Small intestine (tissue), 7 donors: ENCODE data around the gene EFEMP2. TPM values are rescaled to one million over a fixed set of nuclear protein-coding genes. Genes with fewer than 3 reads are reported as not detected.
"Not testable (repeated sequence)": the region's sequence is repeated elsewhere in the genome, so short reads cannot be mapped to it uniquely, and the experiment has no call there.

Experiments used
- DNase-seq, 2 donors: peaks; one replicate each; pipeline versions ENCODE4 v3.0.0 to v3.0.0-alpha.2; 2013
- FAIRE-seq: peaks from 2 replicates; lab custom pipeline; 2012; peaks lifted over from hg19 to GRCh38; lab: Jason Lieb, UNC
- H3K27ac ChIP-seq, 3 donors: one replicate each; pipeline ENCODE4 v1.5.1; 2013; ENCODE audit warnings: low read length in 2 of 3, mild to moderate bottlenecking in 2 of 3, control low read depth in 1 of 3, inconsistent platforms in 1 of 3, low read depth in 1 of 3, moderate library complexity in 1 of 3
- H3K27me3 ChIP-seq, 3 donors: one replicate each; pipeline ENCODE4 v1.6.1; 2013; ENCODE audit warnings: low read length in 3 of 3, inconsistent platforms in 1 of 3; ENCODE audit not compliant: control insufficient read depth in 3 of 3, insufficient read depth in 3 of 3
- H3K36me3 ChIP-seq, 3 donors: one replicate each; pipeline ENCODE4 v1.6.1; 2013; ENCODE audit warnings: low read length in 3 of 3, inconsistent platforms in 1 of 3, low read depth in 1 of 3, mild to moderate bottlenecking in 1 of 3, moderate library complexity in 1 of 3; ENCODE audit not compliant: control insufficient read depth in 3 of 3, insufficient read depth in 2 of 3
- H3K4me1 ChIP-seq, 3 donors: one replicate each; pipeline ENCODE4 v1.6.1; 2013; ENCODE audit warnings: low read length in 2 of 3, inconsistent platforms in 1 of 3, low read depth in 1 of 3, mild to moderate bottlenecking in 1 of 3, moderate library complexity in 1 of 3; ENCODE audit not compliant: control insufficient read depth in 3 of 3, insufficient read depth in 2 of 3
- H3K4me3 ChIP-seq, 3 donors: one replicate each; pipeline ENCODE4 v1.5.1; 2013; ENCODE audit warnings: low read length in 3 of 3, control low read depth in 1 of 3, inconsistent platforms in 1 of 3, low read depth in 1 of 3, mild to moderate bottlenecking in 1 of 3, moderate library complexity in 1 of 3
- H3K9me3 ChIP-seq, 2 donors: one replicate each; pipeline ENCODE4 v1.6.1; 2013; ENCODE audit warnings: low read depth in 1 of 2, low read length in 1 of 2; ENCODE audit not compliant: control insufficient read depth in 2 of 2, insufficient read depth in 1 of 2
- WGBS, 3 donors: extraction: QIAGEN DNeasy Blood & Tissue Kit; methylation state at CpG; one replicate each; pipeline ENCODE4 v1.1.7; 2013; 5-methylcytosine and 5-hydroxymethylcytosine counted together
- polyA plus RNA-seq, 4 donors: library from polyadenylated mRNA; stranded (reverse) in 3 of 4; unstranded in 1 of 4; fragments of 200-250 nt in 3 of 4; fragments of 120-200 nt in 1 of 4; gene quantifications; one replicate each; pipeline versions ENCODE4 v1.2.1 to v1.2.3, GENCODE V29; 2013
- donor health status: healthy with polysubstance abuse.
- donor health status: control.
- donor health status: control.
- donor health status: Bipolar disorder and iron deficiency.
- donor health status: healthy.

EFEMP2 gene
- polyA plus RNA-seq, 4 donors, result 4.7 to 18.0 (median 12.1) TPM

GRCh38 chr11:65848693-65849092 lies 23.9 kb downstream of the EFEMP2 start:
- WGBS, 3 donors, result 63 to 70% (median 67%) methylated on average over 7 of the region's 7 CpGs

GRCh38 chr11:65847746-65848145 lies 24.9 kb downstream of the EFEMP2 start:
- FAIRE-seq (no peak), DNase-seq (no peak)
- H3K27ac ChIP-seq, result no peak overlapping the region
- H3K4me3 ChIP-seq, result no peak overlapping the region
- no peaks in the 10 kb centered on the region for H3K27me3 ChIP-seq
- H3K36me3 ChIP-seq, result peaks cover under 1 to 33% (median 7%) of the 10 kb centered on the region in 3 donors
- 81 to 83% (median 82%) methylated on average over 3 of the region's 3 CpGs for WGBS, 3 donors
- H3K4me1 ChIP-seq, result peaks cover 0 to 46% (median 2%) of the 10 kb centered on the region in 3 donors
- H3K9me3 ChIP-seq, result peaks cover 0 to 9% of the 10 kb centered on the region in 2 donors

More at GRCh38 chr11:65848693-65849092, 23.9 kb downstream of the EFEMP2 start:
- H3K4me3 ChIP-seq, H3K27me3 ChIP-seq, H3K27ac ChIP-seq, H3K9me3 ChIP-seq, DNase-seq, FAIRE-seq: not testable (repeated sequence)
- Histone ChIP-seq H3K36me3 (peaks cover 4 to 42% (median 14%) of the 10 kb centered on the region in 3 donors), H3K4me1 (peaks cover 0 to 53% (median 9%) of the 10 kb centered on the region in 3 donors)

GRCh38 chr11:65844231-65844872 lies 28.2 kb downstream of the EFEMP2 start:
- Histone ChIP-seq H3K4me3 (no peak overlapping the region), H3K36me3 (no peaks in the 10 kb centered on the region), H3K4me1 (peaks cover 0 to 15% (median 0%) of the 10 kb centered on the region in 3 donors), H3K27me3 (no peaks in the 10 kb centered on the region), H3K9me3 (no peaks in the 10 kb centered on the region), H3K27ac (peak overlapping the region; percentile 26 to 47 (median 38))
- 28 to 68% (median 45%) methylated on average over 10 of the region's 10 CpGs for WGBS, 3 donors
- no peak for FAIRE-seq
- peak; percentile 64 to 83 for DNase-seq

GRCh38 chr11:65843811-65844210 lies 28.8 kb downstream of the EFEMP2 start:
- Histone ChIP-seq H3K36me3 (no peaks in the 10 kb centered on the region), H3K4me1 (peaks cover 0 to 12% (median 0%) of the 10 kb centered on the region in 3 donors), H3K9me3 (no peaks in the 10 kb centered on the region), H3K27ac (peak overlapping the region in 2 of 3 donors; percentile 20 to 26), H3K4me3 (no peak overlapping the region), H3K27me3 (no peaks in the 10 kb centered on the region)
- WGBS, 3 donors, result 19 to 69% (median 34%) methylated on average over 3 of the region's 3 CpGs
- DNase-seq, result peak in 1 of 2 donors; percentile 65
- no peak for FAIRE-seq

- DNase-seq (no peak), FAIRE-seq (no peak)
Observed at GRCh38 chr11:65842144-65842543, 30.5 kb downstream of the EFEMP2 start.

GRCh38 chr11:65834202-65834601 lies 38.4 kb downstream of the EFEMP2 start:
- WGBS, 3 donors, result 14 to 44% (median 24%) methylated on average over 6 of the region's 6 CpGs
- peak overlapping the region in 2 of 3 donors; percentile 59 to 61 for H3K4me3 ChIP-seq
- no peak for FAIRE-seq

More at GRCh38 chr11:65842144-65842543, 30.5 kb downstream of the EFEMP2 start:
- H3K27ac ChIP-seq, result no peak overlapping the region
- WGBS, 3 donors, result 67 to 89% (median 71%) methylated on average over 4 of the region's 4 CpGs
- no peaks in the 10 kb centered on the region for H3K9me3 ChIP-seq
- H3K4me3 ChIP-seq, result no peak overlapping the region
- peaks cover 0 to 12% (median 0%) of the 10 kb centered on the region in 3 donors for H3K4me1 ChIP-seq
- no peaks in the 10 kb centered on the region for H3K27me3 ChIP-seq
- no peaks in the 10 kb centered on the region for H3K36me3 ChIP-seq

GRCh38 chr11:65833297-65834030 lies 39.1 kb downstream of the EFEMP2 start, which contains the start of gene SNX32:
TSS of gene SNX32 (plus strand) at chr11:65833963. CDS start at chr11:65834066, 103 bp downstream.
- H3K27ac ChIP-seq, result peak within 1 kb of the TSS in 2 of 3 donors; percentile 22 to 67
- FAIRE-seq (no peak), DNase-seq (peak; percentile 97)
- no peaks in the 10 kb centered on the region for H3K36me3 ChIP-seq
- H3K9me3 ChIP-seq, result no peaks in the 10 kb centered on the region
- peaks cover 0 to 22% (median 1%) of the 10 kb centered on the region in 3 donors for H3K4me1 ChIP-seq
- H3K4me3 ChIP-seq, result peak within 1 kb of the TSS; percentile 43 to 61 (median 59)
- no peaks in the 10 kb centered on the region for H3K27me3 ChIP-seq
- WGBS, 3 donors, result 1 to 5% (median 3%) methylated on average over 44 to 63 of the region's 63 CpGs

More at GRCh38 chr11:65834202-65834601, 38.4 kb downstream of the EFEMP2 start:
- Histone ChIP-seq H3K27me3 (no peaks in the 10 kb centered on the region), H3K4me1 (peaks cover 0 to 19% (median 0%) of the 10 kb centered on the region in 3 donors), H3K27ac (no peak overlapping the region), H3K36me3 (no peaks in the 10 kb centered on the region), H3K9me3 (no peaks in the 10 kb centered on the region)
- DNase-seq, result no peak

- not testable (repeated sequence) for H3K27ac ChIP-seq, DNase-seq, H3K9me3 ChIP-seq, H3K27me3 ChIP-seq, H3K36me3 ChIP-seq, FAIRE-seq, H3K4me3 ChIP-seq
- H3K4me1 ChIP-seq, result peaks cover 0 to 33% (median 6%) of the 10 kb centered on the region in 3 donors
Observed at GRCh38 chr11:65832231-65832630, 40.4 kb downstream of the EFEMP2 start.
